A549 (cell line): Measurements from ENCODE around the gene IDH3B.

Source experiments
- MAFK ChIP-seq: fragments of 450-650 bp; IDR thresholded peaks from 2 replicates; pipeline ENCODE4 v1.6.1; 2014; ENCODE audit not compliant: partially characterized antibody
- MAZ ChIP-seq: fragments of 150-350 bp; IDR thresholded peaks from 2 replicates; pipeline ENCODE4 v1.6.1; 2014; ENCODE audit warnings: antibody characterized with exemption, low read depth, low read length, borderline replicate concordance
- MYC ChIP-seq: IDR thresholded peaks from 2 replicates; pipeline ENCODE4 v1.6.1; 2012; ENCODE audit warnings: mild to moderate bottlenecking, inconsistent platforms, low read length, improper control_type of control experiment, borderline replicate concordance
- POLR2A ChIP-seq: IDR thresholded peaks from 2 replicates; pipeline ENCODE4 v1.6.1; 2012; ENCODE audit warnings: mild to moderate bottlenecking, low read length
- RAD21 ChIP-seq, 2 experiments: fragments of >200 bp in 1 of 2; sonication (Bioruptor Twin) in 1 of 2; formaldehyde crosslinking in 1 of 2; IDR thresholded peaks in 1 of 2; conservative IDR thresholded peaks in 1 of 2; 2 replicates in 1 of 2; 3 replicates in 1 of 2; pipeline ENCODE4 v1.6.1; 2012 to 2018; ENCODE audit warnings: inconsistent platforms in 1 of 2
- SMC3 ChIP-seq: fragments of >200 bp; sonication (Bioruptor Twin); formaldehyde crosslinking; IDR thresholded peaks from 3 replicates; pipeline ENCODE4 v1.6.1; 2018; ENCODE audit warnings: inconsistent platforms
- TF ChIP-seq, protein P1 (sequence below): fragments of >200 bp; sonication (Bioruptor Twin); formaldehyde crosslinking; IDR thresholded peaks from 3 replicates; pipeline ENCODE4 v1.5.1; 2016
- TF ChIP-seq, protein P2 (sequence below): fragments of 450-650 bp; IDR thresholded peaks from 2 replicates; pipeline ENCODE4 v1.6.1; 2014; ENCODE audit warnings: antibody characterized with exemption
- TF ChIP-seq, protein P3 (sequence below): fragments of 250-450 bp; sonication (Bioruptor Pico); IDR thresholded peaks from 2 replicates; pipeline ENCODE4 v1.5.0; 2021; ENCODE audit warnings: mild to moderate bottlenecking, moderate library complexity, borderline replicate concordance
- TF ChIP-seq, protein P4 (sequence below): IDR thresholded peaks from 2 replicates; pipeline ENCODE4 v1.6.1; 2012

DNA sequence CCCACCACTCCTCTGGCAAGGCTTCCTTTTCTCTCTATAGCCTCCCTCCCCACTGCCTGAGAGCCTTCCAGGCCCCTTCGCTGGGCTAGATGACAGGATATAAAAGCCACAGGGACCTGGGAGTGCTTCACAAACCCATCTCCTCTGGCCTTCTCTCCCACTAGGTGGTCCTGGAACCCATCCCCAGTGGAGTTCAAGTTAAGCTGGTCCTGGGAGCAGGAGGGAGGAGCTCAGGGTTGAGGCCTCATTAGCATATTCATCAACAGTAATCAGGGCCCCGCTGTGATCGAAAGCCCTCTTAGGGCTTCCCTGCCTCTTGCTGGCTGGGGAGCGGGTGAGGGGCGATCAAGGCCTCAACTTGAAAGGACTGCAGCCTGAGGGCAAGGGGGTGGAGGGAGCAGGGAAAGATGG is 37.7 kb upstream of the IDH3B start:
- TF ChIP-seq, protein P1, sequence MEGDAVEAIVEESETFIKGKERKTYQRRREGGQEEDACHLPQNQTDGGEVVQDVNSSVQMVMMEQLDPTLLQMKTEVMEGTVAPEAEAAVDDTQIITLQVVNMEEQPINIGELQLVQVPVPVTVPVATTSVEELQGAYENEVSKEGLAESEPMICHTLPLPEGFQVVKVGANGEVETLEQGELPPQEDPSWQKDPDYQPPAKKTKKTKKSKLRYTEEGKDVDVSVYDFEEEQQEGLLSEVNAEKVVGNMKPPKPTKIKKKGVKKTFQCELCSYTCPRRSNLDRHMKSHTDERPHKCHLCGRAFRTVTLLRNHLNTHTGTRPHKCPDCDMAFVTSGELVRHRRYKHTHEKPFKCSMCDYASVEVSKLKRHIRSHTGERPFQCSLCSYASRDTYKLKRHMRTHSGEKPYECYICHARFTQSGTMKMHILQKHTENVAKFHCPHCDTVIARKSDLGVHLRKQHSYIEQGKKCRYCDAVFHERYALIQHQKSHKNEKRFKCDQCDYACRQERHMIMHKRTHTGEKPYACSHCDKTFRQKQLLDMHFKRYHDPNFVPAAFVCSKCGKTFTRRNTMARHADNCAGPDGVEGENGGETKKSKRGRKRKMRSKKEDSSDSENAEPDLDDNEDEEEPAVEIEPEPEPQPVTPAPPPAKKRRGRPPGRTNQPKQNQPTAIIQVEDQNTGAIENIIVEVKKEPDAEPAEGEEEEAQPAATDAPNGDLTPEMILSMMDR: no peak
- TF ChIP-seq POLR2A (no peak), MAZ (no peak), RAD21 (conservative IDR thresholded peaks at IDR 0.05 in 1 of 2, IDR thresholded peaks at IDR 0.05 in 1 of 2) (no peak), MAFK (no peak), MYC (no peak), SMC3 (no peak)
- TF ChIP-seq, protein P2, sequence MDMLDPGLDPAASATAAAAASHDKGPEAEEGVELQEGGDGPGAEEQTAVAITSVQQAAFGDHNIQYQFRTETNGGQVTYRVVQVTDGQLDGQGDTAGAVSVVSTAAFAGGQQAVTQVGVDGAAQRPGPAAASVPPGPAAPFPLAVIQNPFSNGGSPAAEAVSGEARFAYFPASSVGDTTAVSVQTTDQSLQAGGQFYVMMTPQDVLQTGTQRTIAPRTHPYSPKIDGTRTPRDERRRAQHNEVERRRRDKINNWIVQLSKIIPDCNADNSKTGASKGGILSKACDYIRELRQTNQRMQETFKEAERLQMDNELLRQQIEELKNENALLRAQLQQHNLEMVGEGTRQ: no peak
- TF ChIP-seq, protein P3, sequence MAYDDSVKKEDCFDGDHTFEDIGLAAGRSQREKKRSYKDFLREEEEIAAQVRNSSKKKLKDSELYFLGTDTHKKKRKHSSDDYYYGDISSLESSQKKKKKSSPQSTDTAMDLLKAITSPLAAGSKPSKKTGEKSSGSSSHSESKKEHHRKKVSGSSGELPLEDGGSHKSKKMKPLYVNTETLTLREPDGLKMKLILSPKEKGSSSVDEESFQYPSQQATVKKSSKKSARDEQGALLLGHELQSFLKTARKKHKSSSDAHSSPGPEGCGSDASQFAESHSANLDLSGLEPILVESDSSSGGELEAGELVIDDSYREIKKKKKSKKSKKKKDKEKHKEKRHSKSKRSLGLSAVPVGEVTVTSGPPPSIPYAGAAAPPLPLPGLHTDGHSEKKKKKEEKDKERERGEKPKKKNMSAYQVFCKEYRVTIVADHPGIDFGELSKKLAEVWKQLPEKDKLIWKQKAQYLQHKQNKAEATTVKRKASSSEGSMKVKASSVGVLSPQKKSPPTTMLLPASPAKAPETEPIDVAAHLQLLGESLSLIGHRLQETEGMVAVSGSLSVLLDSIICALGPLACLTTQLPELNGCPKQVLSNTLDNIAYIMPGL (CRISPR knock-in tag): no peak
- TF ChIP-seq, protein P4, sequence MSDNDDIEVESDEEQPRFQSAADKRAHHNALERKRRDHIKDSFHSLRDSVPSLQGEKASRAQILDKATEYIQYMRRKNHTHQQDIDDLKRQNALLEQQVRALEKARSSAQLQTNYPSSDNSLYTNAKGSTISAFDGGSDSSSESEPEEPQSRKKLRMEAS: no peak
